GM12892 (cell line): ENCODE results near the gene SNAI3.

Experiments
- DNase-seq: peaks from one replicate; pipeline ENCODE4 v3.0.0; 2011; ENCODE audit not compliant: insufficient read length
- FAIRE-seq: peaks from 2 replicates; lab custom pipeline; 2011; peaks lifted over from hg19 to GRCh38; lab: Jason Lieb, UNC
- POLR2A ChIP-seq: IDR thresholded peaks from 2 replicates; pipeline ENCODE4 v1.6.1; 2011; ENCODE audit warnings: low read depth, low read length, control low read depth
- POLR2AphosphoS5 ChIP-seq: IDR thresholded peaks from 2 replicates; pipeline ENCODE4 v1.6.1; 2011; ENCODE audit warnings: low read depth, low read length, control low read depth
- TAF1 ChIP-seq: IDR thresholded peaks from 2 replicates; pipeline ENCODE4 v1.6.1; 2011; ENCODE audit warnings: low read depth, mild to moderate bottlenecking, control low read depth, low read length, borderline replicate concordance

The SNAI3 gene

DNA sequence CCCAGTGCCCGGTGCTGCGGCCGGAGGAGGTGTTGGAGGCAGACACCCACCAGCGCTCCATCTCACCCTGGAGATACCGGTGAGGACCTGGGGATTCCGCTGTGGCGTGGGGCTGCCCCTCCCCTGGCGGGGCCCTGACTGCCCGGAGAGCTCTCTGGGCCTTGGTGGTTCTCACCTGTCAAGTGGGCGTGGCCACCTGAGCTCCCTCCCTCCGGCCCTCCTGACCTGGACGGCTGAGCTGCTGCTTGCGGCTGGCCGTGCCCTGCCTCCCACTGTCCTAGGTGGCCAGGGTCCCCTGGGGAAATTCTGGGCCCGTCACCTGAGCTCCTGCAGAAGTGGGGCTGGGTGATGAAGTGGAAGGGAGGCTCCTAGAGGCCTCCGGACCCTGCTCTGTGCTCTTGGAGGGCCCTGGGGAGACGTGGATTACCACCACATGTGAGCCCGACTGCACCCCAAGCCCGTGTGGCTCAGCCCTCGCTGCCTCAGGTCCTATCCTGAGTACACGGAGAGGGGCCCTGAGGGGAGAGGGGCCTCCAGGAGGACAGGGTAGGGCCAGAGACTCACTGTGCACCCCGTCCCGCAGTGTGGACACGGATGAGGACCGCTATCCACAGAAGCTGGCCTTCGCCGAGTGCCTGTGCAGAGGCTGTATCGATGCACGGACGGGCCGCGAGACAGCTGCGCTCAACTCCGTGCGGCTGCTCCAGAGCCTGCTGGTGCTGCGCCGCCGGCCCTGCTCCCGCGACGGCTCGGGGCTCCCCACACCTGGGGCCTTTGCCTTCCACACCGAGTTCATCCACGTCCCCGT lies 46.9 kb downstream of the SNAI3 start:
- FAIRE-seq (no peak), DNase-seq (no peak)
- TF ChIP-seq POLR2AphosphoS5 (no peak), POLR2A (no peak), TAF1 (no peak)

DNA sequence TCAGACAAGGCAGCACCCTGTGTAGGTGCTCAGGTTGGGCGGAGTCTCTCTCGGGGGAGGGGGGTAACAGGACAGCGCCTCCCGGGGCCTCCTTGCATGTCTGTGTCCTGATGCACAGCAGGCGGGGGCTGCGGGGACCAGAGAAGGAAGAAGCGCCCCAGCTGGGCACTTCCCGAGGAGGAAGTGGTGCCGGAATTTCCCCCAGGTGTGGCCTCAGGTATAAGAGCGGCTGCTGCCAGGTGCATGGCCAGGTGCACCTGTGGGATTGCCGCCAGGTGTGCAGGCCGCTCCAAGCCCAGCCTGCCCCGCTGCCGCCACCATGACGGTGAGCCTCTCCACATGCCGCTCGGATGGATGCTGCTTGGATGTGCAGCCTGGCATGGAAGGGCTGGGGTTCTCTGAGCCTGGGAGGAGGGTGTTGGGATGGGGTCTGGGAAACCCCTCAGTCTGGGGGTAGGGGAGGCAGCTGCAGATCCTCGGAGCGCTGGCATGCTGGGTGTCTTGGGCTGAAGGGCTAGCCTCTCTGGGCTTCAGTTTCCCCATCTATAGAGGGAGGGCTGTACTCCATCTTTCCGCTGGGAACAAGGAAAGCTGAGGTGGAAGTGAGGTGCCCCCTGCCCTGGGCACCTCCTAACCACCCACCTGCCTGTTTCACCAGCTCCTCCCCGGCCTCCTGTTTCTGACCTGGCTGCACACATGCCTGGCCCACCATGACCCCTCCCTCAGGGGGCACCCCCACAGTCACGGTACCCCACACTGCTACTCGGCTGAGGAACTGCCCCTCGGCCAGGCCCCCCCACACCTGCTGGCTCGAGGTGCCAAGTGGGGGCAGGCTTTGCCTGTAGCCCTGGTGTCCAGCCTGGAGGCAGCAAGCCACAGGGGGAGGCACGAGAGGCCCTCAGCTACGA lies 47.7 kb downstream of the SNAI3 start, which contains the start of gene IL17C:
Gene IL17C, plus strand, starts transcription at position 250 of the 908 bp plus-strand sequence. Its CDS starts 70 bp downstream, at position 320.
- TF ChIP-seq POLR2AphosphoS5, result no peak
- TF ChIP-seq POLR2A, result no peak
- TF ChIP-seq TAF1, result no peak
- FAIRE-seq (no peak), DNase-seq (no peak)

DNA sequence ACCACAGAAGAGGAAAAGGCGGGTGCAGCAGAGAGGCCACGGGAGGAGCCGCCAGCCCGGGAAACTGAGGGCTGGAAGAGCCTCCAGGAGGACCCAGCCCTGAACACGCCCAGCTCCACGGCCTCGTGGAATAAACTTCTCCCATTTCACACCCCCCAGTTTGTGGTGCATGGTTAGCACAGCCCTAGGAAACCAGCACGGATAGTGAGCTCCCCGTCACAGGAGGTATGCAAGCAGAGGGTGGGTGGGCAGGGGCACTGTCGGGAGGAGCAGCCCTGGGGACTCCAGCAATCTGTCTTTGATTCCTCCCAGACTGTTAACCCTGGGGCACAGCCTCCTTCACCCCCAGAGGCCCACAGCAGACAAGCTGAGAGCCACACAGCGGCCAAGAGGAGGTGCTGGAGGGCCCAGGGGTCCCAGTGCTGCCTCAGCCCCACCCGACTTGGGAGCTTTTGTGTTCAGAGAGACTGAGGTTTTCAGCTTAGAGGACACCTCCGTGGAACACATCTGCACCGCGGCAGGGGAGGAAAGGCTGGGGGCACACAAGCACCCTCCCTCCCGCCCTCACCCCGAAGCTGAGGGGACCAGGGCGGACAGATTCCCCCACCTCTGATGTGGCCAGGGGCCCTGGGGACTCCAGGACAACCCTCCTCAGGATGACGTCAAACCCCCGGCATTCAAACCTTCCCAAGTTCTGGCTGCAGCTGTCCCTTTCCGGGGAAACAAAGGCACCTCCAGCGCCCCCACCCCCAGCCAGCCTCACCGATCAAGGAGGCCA lies 49.6 kb downstream of the SNAI3 start:
- DNase-seq (no peak), FAIRE-seq (no peak)
- no peak for TF ChIP-seq TAF1
- no peak for TF ChIP-seq POLR2A

- no peak for TF ChIP-seq POLR2A
- no peak for TF ChIP-seq POLR2AphosphoS5
- TF ChIP-seq TAF1, result no peak
- DNase-seq, result no peak
- no peak for FAIRE-seq
Measured at GRCh38 chr16:88635671-88636319, 50.5 kb downstream of the SNAI3 start.

DNA sequence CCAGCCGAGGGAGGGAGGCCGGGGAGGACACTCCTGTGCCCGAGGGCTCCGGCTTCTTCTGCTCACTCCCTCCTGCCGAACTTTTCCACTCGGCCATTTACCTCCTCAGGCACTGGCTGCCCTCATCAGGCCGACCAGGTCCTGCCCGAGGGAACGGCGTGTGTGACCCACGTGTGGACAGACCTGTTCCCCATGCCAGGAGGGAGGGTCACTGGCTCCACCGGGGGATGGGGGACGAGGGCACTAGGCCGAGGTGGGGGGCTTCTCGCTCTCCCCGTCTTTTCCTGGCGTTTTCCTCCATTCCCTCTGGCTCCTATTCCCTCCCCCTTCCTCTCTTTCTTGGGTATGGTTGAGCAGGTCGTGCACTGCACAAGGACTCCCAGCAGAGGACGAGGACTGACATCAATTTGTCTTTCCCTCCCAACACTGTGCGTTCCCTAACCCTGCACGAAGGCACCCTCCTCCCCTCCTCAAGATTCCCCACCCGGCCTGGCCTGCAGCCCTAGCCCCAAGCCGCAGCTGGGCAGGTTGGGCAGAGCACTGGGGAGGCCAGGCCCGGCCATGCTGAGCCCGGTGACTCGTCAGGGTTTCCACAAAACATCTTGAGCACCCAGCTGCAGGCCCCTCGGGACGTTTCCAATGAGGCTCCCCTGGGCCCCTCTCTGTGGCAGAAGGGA lies 51.2 kb downstream of the SNAI3 start:
- TF ChIP-seq TAF1, result no peak
- DNase-seq (no peak), FAIRE-seq (peak; percentile 86)

DNA sequence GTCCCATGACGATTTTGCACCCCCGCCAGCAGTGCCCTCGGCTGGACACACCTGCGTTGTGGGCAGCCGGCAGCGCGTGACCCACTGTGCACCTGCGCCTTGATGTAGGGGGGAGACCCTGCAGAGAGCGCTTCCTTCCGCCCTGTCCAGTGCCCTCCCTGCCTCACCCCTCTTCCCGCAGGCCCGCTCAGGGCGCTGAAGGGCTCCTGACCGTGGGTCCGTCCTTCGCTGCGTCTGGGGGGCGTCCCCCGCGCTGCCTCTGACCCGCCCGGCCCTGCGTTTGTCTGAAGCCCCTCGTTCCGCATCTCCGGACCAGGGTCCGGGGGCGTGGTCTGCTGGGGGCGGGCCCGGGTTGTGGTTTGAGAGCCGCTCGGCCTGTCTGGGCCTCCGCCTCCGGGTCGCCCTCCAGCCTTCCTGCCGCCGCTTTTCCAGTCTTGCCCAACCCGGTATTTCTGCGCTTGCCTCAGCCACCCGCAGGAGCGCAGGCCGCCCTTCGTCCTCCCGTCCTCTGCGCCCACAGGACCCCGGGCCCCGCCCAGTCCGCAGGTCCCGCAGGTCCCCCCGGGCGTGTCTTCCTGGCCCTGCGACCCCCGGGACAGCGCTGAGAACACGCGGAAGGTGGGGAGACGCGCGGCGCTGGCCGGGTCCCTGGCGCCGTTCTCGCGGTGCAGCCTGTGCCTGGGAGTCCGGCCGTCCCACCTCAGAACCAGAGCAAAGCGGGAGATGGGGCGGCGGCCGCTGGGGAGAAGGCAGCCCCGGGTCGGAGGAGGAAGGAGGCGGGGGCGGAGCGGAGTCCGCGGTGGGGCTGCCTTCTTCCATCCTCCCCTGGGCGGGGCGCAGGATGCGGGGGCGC lies 51.9 kb downstream of the SNAI3 start:
- TF ChIP-seq POLR2A (no peak; the same call in 1 of the 2 replicates), TAF1 (no peak), POLR2AphosphoS5 (no peak)
- DNase-seq, result peak; percentile 80
- FAIRE-seq, result no peak

- TF ChIP-seq POLR2A (no peak), POLR2AphosphoS5 (no peak), TAF1 (no peak)
- peak; percentile 93 for FAIRE-seq
- no peak for DNase-seq
Measured at GRCh38 chr16:88633684-88634140, 52.6 kb downstream of the SNAI3 start.

DNA sequence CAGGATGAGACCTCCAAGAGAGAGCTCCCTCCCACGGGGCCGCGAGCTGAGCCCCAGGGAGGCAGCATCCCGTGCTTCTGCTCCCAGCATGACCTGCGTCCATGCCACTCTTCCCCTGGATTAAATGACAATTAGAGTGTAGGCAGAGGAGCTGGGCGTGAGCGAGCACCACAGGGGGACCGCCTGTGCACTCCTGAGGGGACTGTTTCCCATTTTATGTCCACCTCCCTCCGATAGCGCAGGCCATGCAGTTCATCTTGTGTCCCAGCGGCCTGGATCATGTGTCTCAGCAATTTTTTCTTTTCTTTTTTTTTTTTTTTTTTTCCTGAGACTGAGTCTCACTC lies 53.7 kb downstream of the SNAI3 start:
- TF ChIP-seq POLR2AphosphoS5 (no peak), TAF1 (no peak), POLR2A (no peak)
- no peak for DNase-seq
- FAIRE-seq, result no peak

GRCh38 chr16:88631920-88632586 lies 54.3 kb downstream of the SNAI3 start:
- no peak for TF ChIP-seq POLR2AphosphoS5
- TF ChIP-seq POLR2A, result no peak
- TF ChIP-seq TAF1, result no peak
- DNase-seq (no peak), FAIRE-seq (no peak)

DNA sequence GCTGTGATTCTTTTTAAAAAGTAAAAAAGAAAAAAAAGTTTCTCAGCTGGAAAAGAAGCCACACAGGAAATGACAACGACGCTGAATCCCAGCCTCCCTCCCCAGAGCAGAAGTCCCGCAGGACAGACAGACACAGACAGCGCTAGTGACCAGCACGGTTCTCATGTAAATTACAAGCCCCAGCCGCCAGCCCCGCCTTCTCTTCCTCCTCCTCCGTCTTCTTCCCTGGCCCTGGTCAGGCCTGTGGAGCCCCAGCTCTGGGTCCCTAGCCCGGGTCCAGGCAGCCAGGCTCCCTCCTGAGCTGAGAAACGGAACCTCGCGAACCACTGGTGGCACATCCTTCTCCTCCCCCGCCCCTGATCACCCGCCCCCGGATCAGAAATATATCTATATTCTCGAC lies 54.9 kb downstream of the SNAI3 start:
- FAIRE-seq (no peak), DNase-seq (no peak)
- TF ChIP-seq TAF1 (no peak), POLR2A (no peak), POLR2AphosphoS5 (no peak)
